Cerebellar cortex (tissue), 1 donor: Measurements from ENCODE around the gene KIF19.
"Not testable (repeated sequence)": the region's sequence is repeated elsewhere in the genome, so short reads cannot be mapped to it uniquely, and the experiment has no call there.

ENCODE experiments used
- DNase-seq: peaks from one replicate; pipeline ENCODE4 v3.0.0-alpha.2; 2015; ENCODE audit warnings: low spot score

KIF19 gene

DNA sequence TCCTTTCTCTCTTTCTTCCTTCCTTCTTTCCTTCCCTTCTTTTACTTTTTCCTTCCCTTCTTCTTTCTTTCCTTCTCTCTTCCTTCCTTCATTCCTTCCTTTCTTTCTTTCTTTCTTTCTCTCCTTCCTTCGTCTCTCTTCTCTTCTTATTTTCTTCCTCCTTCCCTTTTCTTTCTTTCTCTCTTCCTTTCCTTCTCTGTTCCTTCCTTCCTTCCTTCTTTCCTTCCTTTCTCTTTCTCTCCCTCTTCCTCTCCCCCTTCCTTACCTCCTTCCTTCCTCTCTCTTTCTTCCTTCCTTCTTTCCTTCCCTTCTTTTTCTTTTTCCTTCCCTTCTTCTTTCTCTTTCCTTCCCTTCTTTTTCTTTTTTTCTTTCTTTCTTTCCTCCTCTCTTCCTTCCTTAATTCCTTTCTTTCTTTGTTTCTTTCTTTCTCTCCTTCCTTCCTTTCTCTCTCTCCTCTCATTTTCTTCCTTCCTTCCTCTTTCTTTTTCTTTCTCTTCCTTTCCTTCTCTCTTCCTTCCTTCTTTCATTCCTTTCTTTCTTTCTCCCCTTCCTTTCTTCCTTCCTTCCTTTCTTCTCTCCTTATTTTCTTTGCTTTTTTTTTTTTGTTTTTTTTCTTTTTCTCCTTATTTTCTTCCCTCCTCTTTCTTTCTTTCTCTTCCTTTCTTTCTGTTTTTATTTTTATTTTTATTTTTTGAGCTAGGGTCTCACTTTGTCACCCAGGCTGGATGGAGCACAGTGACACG lies 64.1 kb downstream of the KIF19 start:
- DNase-seq: no peak

DNA sequence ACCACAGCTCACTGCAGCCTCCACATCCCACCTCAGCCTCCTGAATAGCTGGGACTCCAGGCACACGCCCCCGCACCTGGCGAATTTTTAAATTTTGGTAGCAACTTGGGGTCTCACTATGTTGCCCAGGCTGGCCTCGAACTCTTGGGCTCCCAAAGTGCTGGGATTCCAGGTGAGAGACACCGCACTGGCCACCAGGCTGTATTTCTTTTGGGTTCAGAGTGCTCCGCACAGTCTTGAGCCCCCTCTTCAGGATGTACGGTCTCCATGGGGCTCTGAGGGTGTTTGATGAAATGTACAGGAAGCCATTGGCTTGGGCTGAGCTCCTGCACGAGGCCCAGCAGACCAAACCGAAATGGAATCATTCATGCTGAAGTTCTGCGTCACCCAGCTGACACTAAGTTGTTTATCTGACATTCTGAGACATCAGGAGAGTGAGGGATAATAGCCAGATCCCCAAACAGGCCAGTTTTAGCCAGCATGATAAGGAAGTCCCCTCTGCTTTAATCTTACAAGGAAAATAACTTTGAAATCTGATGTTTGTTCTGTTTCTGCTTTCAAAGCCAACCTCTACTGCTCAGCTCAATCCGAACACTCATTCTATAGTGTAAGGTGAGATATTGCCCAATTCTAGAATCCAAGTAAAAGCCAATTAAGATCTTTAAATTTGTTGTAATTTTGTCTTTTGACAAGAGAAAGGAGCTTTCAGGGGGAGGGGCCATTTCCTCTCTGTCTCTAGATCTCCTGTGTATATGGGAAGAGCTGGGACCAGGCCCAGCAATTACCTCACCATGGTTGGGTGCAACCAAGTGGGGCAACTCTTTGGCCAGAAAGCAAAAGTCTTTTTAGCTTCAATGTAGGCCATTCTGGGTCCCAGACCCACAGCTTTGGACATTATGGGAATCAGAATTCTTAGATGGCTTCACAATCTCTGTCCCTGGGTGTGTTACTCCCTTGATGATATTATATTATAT lies 64.9 kb downstream of the KIF19 start:
- no peak for DNase-seq

DNA sequence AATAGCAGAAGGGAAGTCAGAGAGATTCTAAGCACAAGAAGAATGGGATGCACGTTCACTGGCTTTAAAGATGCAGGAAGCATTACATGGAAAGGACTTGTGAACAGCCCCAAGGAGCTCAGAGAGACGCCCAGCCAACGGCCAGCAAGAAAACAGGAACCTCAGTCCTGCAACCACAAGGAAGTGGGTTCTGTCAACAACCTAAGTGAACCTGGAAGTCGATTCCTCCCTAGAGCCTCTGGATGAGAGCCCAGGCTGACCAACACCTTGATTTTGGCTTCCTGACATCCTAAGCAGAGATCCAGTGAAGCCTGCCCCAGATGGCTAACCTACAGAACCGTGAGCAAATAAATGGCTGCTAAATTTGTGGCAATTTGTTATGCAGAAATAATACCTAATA lies 65.7 kb downstream of the KIF19 start:
- DNase-seq: peak; percentile 62

DNA sequence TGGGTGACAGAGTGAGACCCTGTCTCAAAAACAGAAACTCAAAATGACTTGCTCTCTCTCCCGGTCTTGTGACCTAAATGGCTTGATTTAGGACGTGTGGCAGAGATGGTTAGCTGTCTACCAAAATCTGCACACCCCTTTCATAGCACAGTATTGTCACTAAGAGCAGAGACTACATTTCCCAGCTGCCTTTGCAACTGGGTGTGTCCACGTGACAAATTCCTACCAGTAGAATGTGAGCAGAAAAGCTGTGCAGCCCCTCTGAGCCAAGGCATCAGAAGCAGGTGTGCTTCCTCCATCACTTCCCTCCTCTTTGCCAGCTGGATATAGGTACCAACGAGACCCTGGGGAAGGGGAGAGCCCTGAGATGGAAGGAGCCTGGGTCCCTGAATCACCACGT lies 66.8 kb downstream of the KIF19 start:
- DNase-seq: peak; percentile 79

DNA sequence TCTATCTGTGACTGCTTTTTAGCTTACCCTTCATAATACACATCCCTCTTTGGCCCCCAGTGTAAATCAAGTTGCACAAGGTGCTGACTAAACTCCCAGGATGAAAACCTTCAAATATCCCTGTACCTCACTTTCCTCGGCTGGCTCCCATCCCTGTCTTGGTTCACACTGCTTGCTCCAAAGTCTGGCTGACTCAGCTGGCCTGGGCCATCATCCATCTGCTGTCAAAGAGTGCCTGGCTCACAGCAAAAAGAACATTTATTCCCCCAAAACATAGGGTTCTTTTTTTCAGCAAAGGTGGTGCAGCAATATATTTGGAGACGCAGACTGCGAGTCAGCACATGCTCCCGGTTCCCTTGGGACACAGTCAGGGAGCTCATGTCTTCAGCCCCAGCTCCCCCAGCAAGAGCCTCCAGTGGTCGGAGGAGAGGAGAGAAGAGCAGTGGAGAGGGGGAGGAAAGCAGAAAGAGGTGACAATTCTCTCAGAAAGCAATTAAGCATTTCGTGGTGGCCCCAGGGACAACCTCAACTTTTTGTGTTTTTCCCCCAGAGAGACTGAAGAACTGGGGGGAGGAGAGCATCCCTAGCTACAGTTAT lies 67.4 kb downstream of the KIF19 start:
- peak; percentile 88 for DNase-seq

DNA sequence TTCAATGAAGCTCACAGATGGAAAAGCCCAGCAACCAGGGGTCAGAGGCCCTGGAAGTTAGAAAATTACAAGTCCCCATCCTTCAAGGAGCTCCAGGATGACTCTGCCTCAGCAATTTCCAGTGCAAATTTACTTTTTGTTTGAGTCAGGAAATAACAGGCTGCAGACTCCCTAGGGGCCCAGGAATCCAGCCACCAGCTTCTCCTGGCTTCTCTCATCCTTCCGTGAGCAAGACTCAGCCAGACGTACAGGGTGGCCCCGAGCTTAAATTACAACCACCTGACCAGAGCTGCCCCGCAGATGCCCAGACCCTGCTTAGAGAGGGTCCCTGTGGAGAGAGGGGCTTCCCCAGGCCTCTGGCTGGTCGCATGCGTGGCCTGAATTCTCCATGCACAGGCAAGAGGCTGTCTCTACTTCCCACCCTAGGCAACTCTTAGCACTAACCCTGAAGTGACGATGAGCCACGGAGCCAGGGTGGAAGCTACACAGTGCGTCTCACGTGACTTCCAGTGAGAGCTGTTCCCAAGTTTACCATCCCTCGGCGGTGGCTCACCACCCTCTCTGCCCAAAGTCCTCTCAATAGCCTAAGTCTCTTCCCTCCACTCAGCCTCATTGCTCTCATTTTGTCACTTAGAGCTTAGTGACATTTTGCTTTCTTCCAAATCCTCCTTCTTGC lies 68.4 kb downstream of the KIF19 start:
- DNase-seq: no peak

DNA sequence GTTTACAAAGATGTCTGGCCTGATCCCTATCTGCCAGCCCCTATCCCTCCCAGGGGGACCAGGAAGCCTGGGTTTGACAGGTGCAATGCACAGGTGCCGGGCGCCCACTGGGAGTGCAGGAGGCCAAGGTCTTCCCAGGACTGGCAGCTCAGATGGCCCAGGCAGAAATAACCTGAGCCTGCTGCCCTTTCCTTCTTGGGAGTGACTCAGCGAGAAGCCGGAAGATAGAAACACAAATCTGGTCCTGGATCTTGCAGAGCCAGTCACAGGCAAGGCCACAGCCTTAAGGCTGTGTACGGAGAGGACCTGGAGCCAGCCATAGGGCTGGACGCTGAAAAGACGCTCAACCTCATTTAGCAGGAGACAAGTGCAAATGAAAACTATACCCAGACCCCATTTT lies 69.0 kb downstream of the KIF19 start:
- peak; percentile 91 for DNase-seq

DNA sequence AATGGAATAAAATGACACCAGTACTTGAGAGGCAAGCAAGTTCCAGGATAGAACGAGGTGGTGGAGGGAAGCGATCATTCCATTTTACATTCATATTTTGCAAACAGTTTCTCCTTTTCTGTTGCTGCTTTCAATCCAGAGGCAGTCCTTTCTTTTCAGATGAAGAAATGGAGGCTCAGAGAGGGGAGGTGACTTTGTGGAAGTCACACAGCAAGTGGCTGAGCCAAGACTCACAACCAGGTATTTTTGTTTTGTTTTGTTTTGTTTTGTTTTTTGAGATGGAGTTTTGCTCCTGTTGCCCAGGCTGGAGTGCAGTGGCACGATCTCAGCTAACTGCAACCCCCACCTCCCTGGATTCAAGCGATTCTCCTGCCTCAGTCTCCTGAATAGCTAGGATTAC lies 70.5 kb downstream of the KIF19 start:
- no peak for DNase-seq

DNA sequence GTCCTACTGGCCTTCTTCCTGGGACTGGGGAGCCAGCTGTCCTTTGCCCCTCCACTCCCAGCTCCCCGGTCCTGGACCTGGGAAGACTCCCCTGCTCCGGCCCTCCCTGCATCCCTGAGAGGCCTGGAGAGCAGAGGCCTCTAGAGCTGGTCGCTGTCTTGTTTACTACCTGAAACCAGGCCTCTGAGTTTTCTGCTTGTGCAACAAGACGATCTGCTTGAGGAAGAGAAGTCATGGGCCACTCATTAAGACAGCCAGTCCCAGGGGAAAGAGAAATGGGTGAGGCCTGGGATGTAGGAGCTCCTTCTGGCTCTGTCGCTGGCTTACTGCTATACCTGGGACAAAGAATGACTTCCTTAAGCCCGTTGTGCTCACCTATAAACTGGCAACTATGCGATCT lies 76.0 kb downstream of the KIF19 start:
- no peak for DNase-seq

DNA sequence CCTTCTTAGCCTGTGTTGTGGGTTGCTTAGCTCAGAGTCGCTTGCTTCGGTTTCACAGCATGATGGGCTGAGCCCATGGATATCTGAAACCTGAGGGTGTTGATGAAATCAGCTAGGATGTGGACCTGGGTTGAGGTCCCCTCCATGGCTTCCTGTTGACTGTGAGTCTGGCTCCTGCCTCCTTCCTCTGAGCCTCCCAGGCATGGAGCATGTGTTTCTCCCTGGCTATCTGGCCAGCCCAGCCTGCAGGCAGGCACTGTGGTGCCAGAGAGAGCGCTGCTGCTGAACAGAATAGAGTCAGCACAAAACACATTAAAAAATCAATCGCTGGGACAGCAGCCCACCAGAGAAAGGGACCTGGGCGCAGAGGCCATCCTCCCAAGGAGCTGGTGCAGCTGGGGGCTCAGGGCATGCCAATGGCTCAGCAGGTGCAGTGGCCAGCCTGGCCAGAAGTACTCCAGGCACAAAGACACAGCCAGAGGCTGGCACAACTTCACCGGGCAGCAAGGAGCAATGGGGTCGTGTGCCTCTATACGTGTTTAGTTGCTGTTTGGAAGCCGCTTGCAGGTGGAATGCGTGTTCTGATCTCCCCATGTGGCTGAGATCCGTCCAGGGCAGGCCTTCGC lies 77.6 kb downstream of the KIF19 start:
- peak; percentile 83 for DNase-seq

DNA sequence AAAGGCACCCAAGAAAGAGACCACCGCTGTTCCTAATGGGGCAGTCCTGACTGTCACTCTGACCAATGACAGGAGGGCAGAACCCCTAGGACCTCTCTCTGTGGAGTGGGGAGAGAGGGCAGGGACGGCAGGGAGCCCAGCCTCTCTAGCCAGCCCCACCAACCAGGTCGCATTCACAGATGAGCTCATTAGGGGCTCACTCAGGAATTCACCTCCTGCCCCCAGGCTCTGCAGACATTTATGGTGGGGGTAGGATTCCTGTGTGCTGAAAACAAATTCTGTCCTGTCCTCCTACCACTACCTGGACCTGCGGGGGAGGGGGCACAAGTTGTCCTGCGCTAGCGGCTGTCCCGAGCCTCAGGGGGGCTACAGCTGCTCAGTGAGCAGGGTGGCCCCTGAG lies 78.2 kb downstream of the KIF19 start:
- no peak for DNase-seq

DNA sequence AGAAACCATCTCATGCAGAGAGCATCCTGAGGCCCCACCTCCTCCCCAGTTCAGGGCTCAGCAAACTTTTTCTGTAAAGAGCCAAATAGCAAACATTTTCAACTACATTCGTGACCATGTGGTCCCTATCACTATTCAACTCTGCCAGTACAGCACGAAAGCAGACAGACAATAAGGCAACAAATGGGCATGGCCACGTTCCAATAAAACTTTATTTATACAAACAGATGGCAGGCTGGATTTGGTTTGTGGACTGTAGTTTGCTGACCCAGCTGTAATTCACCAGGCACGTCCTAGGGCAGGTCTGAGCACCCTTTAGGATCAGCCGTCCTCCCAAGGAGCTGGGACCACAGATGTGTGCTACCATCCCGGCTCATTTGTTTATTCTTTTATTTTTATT lies 78.8 kb downstream of the KIF19 start:
- DNase-seq: no peak

DNA sequence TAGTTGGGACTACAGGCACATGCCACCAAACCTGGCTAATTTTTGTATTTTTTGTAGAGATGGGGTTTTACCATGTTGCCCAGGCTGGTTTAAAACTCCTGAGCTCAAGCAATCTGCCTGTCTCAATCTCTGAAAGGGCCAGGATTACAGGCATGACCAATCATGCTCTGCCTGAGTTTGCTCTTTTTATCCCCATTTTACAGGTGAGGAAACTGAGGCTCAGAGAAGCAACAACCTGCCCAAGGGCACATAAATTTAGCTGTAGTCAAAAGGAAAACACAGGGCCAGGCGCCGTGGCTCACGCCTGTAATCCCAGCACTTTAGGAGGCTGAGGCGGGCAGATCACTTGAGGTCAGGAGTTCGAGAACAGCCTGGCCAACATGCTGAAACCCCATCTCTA lies 79.3 kb downstream of the KIF19 start:
- DNase-seq: not testable (repeated sequence)
